ENCODE data around the gene SRSF6.
A peak's percentile ranks its signal among the peaks of the same experiment; 100 is the strongest.
"Not testable (repeated sequence)": the region's sequence is repeated elsewhere in the genome, so short reads cannot be mapped to it uniquely, and the experiment has no call there.

The SRSF6 gene

DNA sequence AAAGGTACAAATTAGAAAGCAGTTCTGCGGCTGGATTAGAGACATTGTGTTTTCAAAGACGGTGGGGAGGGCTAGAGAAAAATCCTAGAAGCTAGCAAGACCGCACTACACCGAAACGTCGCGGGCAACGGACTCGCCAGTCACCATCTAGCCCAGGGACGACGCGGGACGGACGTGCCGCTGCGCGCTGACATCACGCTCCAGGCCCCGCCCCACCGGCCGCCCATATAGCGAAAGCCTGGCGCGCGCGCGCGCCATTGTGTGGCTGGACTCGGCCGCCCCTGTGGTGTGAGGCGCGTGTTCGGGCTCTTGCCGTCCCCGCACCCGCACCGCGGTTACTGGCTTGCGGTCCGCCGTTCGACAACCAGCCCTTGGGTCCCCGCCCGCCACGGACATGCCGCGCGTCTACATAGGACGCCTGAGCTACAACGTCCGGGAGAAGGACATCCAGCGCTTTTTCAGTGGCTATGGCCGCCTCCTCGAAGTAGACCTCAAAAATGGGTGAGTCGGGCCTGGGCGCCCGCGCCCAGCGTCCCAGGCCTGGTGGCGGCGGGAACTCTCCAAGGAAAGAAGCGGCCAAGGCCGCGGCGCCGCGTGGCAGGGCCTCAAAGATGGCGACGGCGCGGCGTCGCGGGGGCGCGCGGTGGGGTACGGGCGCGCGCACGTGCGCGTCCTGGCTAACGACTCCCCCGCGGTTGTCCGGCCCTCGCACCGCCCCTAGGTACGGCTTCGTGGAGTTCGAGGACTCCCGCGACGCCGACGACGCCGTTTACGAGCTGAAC is at the start of gene SRSF6:
SRSF6 (plus strand) TSS at position 257 of the 782 bp plus-strand sequence; CDS start at position 395, 138 bp downstream.
- DNase-seq = peak; percentile 90 to 92

DNA sequence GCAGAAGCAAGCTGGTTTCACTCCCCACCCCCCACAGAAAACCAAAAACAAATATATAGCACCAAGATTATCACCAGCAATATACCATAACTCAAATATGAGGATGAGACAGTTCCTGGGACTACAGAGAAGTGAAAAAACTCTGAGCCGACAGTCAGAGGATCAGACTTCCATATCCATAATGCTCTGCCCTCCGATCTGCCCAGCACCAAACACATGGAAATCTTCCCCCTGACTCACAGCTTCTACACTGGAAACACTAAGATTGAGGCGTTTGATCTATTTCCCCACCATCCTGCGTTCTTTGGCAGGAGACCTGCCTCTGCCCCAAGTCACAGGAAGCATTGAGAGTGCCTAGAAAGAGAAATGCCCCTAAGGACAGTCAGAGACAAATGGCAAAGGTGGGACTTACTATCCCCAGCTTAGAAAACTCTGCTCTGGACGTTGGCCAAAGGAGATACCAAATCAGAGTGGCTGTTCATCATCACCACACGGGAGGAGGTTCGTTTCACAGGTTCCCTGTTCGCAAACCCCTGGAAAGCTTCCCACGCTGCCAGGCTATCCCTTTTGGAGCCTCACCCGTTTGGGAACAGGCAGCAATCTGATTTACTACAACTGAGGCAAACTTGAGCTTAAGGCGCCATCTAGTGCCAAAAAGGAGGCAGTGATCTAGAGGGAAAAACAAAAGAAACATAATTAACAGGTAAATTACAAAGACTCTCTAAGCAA is 48.7 kb upstream of the SRSF6 start:
- DNase-seq = peak in 1 of 2 donors; percentile 2

DNA sequence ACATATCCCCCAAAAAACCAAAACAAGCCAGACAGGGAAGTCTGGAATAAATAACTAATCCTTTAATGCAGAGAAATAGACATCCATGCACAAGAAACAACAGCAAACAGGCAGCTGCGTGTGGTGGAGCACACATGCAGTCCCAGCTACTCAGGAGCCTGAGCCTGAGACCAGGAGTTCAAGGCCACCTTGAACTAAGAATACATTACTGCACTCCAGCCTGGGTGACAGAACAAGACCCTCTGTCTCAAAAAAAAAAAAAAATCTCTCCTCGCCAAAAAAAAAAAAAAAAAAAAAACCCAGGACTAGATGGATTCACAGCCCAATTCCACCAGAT is 48.2 kb upstream of the SRSF6 start:
- DNase-seq = no peak

DNA sequence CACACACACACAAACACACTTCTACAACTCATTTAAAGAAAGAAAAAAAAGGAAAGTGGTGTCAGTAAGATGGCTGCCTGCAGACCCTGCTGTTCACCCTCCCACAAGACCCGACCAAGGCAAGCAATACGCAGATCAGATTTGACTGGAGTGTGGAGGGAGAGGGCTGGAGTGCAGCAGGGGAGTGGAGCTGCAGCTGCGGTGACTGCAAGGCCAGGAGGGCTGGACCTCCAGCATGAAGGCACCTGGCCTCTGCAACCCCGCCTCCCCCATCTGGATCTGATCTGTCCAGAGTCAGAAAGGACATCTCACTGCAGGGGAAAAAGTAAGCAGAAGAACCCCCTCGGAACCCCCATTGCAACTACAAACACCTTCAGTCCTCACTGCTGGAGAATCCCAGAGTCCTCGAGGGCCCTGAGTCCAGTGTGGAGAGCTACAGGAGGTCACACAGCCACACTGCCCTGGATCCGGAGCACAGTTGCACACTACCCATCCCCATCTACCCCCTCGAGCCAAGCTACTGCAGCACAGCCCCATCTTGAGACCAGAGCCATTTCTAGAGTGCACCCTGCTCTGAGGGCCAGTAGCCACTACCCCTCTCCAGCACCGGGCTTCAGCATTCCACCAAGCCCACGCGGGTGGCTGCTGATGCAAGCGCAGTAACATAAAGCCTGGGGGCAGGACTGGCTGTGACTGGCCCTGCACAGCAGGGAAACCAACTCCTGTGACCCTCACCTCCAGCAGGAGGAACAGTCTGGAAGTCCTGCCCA is 41.9 kb upstream of the SRSF6 start:
- no peak for DNase-seq

DNA sequence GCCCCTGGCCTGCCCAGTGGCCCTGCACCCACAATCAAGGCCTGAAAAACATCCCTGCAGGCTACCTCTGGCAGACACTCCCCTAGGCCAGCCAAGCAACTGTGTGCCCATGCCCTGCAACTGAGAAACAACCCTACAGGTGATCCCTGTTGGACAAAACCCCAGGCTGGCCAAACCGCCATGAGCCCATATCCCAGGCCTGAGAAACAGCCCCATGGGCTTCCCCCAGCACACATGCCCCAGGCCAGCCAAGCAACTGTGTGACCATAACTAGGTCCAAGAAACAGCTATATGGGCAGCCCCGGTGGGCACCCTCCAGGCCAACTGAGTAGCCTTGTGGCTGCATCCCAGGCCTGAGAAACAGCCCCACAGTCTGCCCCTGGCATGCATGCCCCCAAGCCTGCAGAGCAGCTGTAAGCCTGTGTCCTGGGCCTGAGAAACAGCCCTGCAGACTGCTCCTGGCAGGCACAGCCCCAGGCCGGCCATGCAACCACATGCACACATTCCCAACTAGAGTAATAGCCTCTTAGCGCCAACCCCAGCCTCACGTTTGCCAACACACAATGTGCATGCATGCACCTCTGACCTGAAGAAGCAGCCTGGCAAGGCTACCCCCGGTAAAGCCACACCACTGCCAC is 41.0 kb upstream of the SRSF6 start:
- no peak for DNase-seq

DNA sequence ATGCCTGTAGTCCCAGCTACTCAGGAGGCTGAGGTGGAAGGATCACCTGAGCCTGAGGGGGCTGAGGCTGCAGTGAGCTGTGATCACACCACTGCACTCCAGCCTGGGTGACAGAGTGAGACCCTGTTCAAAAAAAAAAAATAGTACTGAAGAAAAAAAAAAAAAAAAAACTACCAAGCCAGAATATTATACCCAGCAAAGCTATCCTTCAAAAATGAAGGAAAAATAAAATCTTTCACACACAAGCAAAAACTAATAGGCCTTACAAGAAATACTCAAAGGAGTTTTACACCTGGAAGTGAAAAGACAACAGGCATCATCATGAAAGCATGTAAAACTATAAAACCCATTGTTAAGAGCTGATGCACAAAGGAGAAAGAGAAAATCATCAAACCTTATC is 37.5 kb upstream of the SRSF6 start:
- no peak for DNase-seq

DNA sequence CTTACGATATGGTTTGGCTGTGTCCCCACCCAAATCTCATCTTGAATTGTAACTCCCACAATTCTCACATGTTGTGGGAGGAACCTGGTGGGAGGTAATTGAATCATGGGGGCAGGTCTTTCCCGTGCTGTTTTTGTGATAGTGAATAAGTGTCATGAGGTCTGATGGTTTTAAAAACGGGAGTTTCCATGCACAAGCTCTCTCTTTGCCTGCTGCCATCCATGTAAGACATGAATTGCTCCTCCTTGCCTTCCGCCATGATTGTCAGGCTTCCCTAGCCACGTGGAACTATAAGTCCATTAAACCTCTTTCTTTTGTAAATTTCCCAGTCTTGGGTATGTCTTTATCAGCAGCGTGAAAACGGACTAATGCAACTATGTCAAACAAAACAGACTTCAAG is 36.8 kb upstream of the SRSF6 start:
- DNase-seq = not testable (repeated sequence)

DNA sequence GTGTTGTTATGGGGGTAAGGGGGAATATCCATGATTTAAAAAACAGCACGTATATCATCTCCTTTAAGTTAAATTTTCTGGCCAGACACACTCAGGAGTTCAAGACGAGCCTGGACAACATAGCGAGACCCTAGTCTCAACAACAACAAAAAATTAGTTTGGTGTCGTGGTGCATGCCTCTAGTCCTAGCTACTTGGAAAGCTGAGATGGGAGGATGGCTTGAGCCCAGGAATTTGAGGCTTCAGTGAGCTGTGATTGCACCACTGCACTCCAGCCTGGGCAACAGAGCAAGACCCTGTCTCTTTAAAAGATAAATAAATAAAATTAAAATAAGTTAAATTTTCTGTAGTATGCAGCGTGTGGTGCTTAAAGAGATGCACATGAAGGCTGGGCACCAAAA is 31.5 kb upstream of the SRSF6 start:
- DNase-seq = no peak

DNA sequence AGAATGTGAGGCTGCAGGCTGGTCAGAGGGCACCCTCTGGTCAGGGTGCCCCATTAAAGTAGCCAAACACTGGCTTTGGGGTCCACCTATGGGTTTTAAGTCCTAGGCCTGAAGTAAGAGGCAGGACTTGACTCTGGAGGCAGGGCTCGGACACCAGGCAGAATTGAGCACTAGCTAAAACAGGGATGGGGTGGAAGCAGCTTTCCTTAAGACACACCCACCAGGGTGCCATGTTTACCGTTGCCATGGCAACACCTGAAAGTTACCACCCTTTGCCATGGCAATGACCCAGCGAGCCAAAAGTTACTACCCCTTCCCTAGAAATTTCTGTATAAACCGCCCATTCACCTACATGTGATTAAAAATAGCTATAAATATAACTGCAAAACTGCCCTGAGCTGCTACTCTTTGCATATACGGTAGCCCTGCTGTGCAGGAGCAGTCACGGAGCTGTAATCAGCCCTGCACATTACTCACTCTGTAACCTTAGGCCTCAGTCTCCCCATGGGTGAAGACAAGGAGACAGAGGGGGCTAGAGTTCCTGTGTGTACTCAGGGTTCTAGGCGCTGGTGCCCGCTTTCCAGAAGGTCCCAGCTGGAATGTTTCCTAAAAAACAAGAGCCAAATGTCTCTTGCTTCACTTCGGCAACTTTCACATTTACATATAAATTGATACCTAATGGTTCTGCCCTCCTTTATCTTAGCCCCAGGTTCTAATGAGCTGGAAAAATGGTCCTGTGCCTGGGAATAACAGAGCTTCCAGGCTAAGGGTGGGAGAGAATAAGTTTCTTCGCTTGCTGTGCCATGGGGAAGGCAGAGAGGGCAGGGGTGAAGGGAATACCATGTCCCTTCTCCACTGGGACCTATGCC is 27.2 kb upstream of the SRSF6 start:
- DNase-seq = no peak

DNA sequence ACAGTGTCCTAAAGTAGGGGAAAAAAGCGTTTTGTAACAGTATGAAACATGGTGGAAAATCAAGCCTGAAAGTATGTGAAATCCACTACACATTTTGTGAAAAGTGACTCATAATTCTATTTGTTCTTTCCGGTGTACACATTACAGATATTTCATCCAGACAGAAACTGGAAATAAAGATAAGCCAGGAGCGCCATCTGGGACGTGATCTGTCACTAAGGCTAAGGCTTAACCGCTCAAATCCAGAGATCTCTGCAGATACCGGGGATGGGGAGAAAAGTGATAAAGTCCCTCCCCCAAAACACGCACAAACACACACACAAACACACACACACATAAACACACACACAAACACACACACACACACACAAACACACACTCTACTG is 26.6 kb upstream of the SRSF6 start:
- no peak for DNase-seq

DNA sequence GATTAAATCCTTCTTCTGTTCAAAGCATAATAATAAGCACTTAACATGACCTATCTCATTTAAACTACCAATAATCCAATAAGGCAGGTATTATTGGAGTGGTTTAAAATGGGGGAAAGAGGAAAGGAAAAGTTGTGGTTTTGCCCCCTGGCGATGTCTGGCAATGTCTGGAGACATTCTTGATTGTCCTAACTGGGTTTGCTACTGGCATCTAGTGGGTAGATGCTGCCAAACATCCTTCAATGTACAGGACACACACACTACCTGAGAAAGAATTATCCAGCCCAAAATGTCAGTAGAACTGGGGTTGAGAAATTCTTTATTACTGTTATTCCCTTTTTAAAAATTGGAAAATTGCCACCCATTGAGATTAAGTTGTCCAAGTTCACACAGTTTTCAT is 25.2 kb upstream of the SRSF6 start:
- DNase-seq = no peak

DNA sequence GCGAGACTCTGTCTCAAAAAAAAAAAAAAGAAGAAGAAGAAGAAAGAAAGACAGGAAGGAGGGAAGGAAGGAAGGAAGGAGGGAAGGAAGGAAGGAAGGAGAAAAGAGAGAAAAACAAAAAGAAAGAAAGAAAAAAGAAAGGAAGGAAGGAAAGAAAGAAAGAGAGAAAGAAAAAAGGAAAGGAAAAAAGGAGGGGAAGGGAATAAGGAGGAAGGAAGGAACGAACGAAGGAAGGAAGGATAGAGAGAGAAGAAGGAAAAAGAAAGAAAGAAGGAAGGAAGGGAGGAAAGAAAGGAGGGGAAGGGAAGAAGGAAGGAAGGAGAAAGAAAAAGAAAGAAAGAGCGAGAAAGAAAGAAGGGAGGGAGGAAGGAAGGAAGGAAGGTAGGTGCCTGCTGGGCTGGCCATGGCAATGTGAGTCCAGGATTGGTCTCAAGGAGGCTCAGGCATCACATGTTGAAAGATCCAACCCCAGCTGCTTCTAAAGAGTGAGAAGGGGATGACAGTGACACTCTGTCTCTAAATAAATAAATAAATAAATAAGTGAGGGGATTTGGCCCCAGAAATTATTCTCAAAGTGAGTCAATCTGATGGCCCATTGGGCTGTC is 24.3 kb upstream of the SRSF6 start:
- no peak for DNase-seq

DNA sequence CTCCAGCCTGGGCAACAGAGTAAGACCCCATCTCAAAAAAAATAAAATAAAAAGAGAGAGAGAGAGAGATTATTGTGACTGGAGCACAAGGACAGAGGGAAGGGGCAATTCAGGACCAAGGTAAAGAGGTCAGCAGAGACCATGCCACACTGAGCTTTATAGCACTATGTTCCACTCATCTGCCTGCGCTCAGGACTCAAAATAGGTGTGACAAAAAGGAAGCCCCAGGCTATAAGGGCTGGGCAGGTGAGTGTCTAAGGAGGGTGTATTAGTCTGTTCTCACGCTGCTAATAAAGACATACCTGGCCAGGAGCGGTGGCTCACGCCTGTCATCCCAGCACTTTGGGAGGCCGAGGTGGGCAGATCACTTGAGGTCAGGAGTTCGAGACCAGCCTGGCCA is 23.1 kb upstream of the SRSF6 start:
- DNase-seq = no peak

DNA sequence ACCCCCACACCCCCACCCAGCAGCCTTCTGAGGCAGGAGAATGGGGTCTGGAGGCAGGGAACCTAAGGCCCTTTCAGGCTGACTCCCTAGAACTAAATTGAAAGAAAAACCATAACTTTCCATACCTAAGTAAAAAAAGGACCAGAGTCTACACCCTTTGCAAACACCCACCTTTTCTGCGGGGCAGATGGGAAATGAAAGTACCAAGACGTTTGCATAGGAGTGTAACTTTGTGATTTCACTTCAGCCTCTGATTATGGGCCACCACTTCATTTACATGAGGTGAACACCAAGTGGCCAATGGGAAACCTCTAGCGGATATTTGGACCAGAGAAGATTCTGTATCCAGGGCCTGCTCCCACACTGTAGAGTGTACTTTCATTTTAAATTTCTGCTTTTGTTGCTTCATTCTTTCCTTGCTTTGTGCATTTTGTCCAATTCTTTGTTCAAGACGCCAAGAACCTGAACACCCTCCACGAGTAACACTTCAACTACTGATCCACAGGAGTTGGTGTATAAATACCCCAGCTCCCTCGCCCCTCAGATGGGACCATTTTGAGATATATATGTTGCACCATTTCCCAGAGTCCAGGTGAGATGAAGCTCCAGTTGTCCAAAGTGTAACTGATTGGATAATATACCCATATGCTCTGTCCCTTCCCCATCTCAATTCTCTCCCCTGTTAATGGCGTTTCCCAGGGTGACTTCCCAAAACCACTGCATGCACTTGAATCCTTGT is 18.9 kb upstream of the SRSF6 start:
- no peak for DNase-seq

DNA sequence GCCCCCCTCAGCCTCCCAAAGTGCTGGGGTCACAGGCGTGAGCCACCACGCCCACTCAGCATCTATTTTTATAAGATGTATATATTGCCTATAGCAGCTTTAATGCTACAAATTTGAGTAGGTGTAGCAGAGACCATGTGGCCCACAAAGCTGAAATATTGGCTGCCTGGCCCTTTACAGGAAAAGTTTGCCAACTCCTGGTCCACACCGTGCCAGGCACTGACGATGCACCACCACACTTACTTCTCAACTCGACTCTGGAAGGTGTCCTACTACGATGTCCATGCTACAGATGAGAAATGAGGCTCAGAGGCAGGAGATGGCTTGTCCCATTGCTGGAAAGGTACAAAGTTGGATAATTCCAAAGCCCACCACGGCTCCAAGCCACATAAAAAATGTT is 17.2 kb upstream of the SRSF6 start:
- DNase-seq = no peak

DNA sequence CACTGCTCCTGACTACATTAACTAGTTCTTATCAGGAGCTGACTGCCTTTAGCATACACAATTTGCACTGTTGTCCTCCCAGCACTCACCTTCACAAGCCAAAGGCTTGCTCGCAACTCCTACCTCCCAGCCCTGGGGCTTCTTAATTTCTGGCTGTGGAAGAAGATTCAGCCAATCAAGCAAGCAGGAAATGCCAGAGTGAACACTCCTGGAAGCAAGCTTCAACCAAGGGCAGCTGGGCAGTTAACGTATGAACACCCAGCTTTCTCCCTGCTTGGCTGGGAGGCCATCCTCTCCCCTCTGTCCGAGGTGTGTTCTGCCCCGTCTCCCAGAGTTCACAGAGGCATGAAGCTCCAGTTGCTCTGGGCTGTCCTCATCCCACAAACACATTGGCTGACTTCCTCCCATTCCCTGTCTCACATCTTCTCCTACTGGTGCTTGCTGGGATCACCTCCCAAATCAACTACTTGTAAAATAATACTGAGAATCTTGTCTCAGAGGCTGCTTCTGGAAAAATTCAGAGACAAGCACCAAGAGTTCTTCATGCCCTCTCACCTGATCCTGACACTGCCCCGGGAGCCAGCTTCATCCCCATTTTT is 15.3 kb upstream of the SRSF6 start:
- no peak for DNase-seq

DNA sequence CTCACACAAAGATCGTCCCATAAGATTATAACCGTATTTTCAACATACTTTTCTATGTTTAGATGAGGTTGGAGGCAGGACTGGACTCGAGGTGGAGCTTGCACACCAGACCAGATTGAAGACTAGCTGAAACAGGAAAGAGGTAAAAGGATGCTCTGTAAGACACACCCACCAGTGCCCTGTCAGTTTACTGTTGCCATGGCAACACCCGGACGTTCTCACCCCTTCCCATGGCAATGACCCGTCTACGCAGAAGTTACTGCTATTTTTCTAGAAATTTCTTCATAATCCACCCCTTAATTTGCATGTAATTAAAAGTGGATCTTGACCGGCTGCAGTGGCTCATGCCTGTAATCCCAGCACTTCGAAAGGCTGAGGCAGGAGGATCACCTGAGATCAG is 13.6 kb upstream of the SRSF6 start:
- no peak for DNase-seq

DNA sequence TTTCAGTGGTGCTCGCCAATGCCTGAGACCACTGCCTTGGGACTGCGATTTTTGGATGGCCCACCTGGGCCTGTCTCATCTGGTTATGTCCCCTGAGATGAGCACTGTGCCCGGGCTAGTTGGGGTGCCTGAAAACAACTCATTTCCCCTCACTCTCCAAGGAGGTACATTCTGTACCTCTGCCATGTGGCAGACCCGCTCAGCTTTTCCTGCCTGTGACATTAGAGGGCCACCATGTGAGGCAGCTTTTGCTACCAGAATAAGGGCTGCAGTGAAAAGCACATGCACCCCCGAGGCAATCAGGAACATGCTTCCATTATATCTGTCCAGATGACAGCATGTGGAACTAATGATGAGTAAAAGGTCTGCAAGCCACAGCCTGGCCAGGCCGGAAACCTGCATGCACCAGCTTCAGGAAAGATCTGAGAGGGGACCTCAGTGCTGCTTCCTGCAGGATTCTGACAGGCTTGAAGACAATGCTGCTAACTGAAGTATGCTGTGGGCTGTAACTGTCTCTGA is 11.3 kb upstream of the SRSF6 start:
- no peak for DNase-seq

DNA sequence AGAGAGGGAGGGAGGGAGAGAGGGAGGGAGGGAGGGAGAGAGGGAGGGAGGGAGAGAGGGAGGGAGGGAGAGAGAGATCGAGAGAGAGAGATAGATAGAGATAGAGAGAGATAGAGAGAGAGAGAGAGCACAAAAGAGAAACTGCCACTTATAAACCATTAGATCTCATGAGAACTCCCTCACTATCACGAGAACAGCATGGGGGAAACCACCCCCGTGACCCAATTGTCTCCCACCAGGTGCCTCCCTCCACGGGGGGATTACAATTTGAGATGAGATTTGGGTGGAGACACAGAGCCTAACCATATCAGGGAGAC is 9.3 kb upstream of the SRSF6 start:
- not testable (repeated sequence) for DNase-seq

DNA sequence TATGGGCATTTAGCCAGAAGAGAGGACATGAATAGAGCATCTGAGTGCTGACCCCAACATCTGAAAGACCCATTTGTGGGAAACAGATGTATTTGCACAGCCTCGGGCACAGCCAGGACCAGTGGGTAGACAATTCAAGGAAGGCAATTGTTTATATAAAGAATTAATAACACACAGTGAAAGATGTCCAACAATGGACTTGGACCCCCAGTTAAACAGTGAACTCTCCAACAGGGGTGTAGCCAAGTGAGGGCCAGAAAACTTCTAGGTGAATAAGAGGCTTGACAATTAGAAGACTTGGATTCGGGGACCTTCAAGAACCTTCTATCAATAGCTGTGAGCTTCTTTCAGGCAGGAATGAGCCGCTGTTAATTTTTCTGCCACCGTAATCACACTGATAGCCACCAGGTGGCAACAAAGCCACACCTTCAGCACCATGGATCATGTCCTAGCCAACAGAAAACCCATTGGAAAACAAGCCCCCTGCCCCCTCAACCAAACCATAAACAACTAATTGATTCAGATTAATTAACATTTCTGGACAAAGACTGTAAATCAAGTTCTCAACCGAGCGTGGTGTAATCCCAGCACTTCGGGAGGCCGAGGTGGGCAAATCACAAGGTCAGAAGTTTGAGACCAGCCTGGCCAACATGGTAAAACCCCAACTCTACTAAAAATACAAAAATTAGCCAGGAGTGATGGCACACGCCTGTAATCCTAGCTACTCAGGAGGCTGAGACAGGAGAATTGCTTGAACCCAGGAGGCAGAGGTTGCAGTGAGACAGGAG is 8.8 kb upstream of the SRSF6 start:
- DNase-seq = peak; percentile 37 to 54

Data from CD4-positive, alpha-beta T cell treated with Interleukin-1 beta for 1 hour (primary cell).